ENCODE results near the gene MRI1.
A peak's percentile ranks its signal among the peaks of the same experiment; 100 is the strongest.

The MRI1 gene

DNA sequence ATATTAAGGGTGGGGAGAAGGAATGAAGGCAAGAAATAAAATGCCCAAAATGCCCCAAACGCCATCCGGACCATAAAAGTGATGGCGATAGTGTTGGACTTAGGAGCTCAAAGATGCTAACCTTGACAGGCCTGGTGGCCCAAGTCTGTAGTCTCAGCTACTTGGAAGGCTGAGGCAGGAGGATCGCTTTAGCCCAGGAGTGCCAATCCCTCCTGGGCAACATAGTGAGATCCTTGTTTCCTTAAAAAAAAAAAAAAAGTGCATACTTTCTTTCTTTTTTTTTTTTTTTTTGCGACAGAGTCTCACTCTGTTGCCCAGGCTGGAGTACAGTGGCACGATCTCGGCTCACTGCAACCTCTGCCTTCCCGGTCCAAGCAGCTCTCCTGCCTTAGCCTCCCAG, 32.0 kb upstream of the MRI1 start:
- Histone ChIP-seq H3K27me3 (ENCODE audit: insufficient read depth, poor library complexity, severe bottlenecking) (no peaks in the 10 kb centered on the region), H3K4me1 (ENCODE audit: insufficient read depth, poor library complexity, severe bottlenecking) (peaks cover 10% of the 10 kb centered on the region), H3K9me3 (ENCODE audit: severe bottlenecking) (no peaks in the 10 kb centered on the region), H3K36me3 (ENCODE audit: low read depth) (0 out of 2 replicates have a peak, but pooled peaks cover 8% of the 10 kb centered on the region), H3K27ac (ENCODE audit: poor library complexity, severe bottlenecking) (peak overlapping the region; percentile 96), H3K4me3 (ENCODE audit: severe bottlenecking) (peak overlapping the region; percentile 45)
- no peak for DNase-seq (ENCODE audit: low spot score)
- ATAC-seq (ENCODE audit: low read depth): no peak
- no peak for TF ChIP-seq CTCF (IDR thresholded peaks at IDR 0.05; ENCODE audit: poor library complexity, severe bottlenecking)

- no peaks in the 10 kb centered on the region for H3K9me3 ChIP-seq (ENCODE audit: severe bottlenecking)
- no peaks in the 10 kb centered on the region for H3K27me3 ChIP-seq (ENCODE audit: insufficient read depth, poor library complexity, severe bottlenecking)
- DNase-seq (ENCODE audit: low spot score) (no peak), ATAC-seq (ENCODE audit: low read depth) (no peak)
- 0 out of 2 replicates have a peak, but pooled peaks cover 8% of the 10 kb centered on the region for H3K36me3 ChIP-seq (ENCODE audit: low read depth)
- no peak overlapping the region for H3K4me3 ChIP-seq (ENCODE audit: severe bottlenecking)
- H3K4me1 ChIP-seq (ENCODE audit: insufficient read depth, poor library complexity, severe bottlenecking): peaks cover 10% of the 10 kb centered on the region
- no peak for TF ChIP-seq CTCF (IDR thresholded peaks at IDR 0.05; ENCODE audit: poor library complexity, severe bottlenecking)
- H3K27ac ChIP-seq (ENCODE audit: poor library complexity, severe bottlenecking): no peak overlapping the region
These were observed 29.6 kb upstream of the MRI1 start for GRCh38 chr19:13734751-13735150.

DNA sequence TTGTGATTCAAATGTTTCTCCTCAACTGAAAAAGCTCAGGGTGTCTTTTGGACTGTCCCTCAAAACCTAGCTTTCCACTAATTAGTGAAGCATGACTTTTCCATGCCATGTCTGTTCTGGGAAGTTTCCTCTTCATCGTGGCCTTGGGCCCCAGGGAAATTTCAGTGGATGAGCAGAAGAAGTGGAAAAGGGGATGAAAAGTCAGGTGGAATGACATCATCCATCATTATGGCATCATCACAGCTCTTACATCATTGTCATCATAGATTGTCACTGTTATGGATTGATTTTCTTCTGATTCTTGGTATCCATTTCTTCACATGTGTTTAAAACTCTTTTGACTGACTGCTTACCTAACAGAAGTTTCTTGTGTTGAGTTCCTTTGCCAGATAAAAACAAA, 26.2 kb upstream of the MRI1 start:
- Histone ChIP-seq H3K9me3 (ENCODE audit: severe bottlenecking) (no peaks in the 10 kb centered on the region), H3K27me3 (ENCODE audit: insufficient read depth, poor library complexity, severe bottlenecking) (no peaks in the 10 kb centered on the region), H3K4me1 (ENCODE audit: insufficient read depth, poor library complexity, severe bottlenecking) (no peaks in the 10 kb centered on the region), H3K27ac (ENCODE audit: poor library complexity, severe bottlenecking) (no peak overlapping the region), H3K36me3 (ENCODE audit: low read depth) (0 out of 2 replicates have a peak, but pooled peaks cover 8% of the 10 kb centered on the region), H3K4me3 (ENCODE audit: severe bottlenecking) (no peak overlapping the region)
- DNase-seq (ENCODE audit: low spot score): no peak
- no peak for TF ChIP-seq CTCF (IDR thresholded peaks at IDR 0.05; ENCODE audit: poor library complexity, severe bottlenecking)
- ATAC-seq (ENCODE audit: low read depth): no peak

DNA sequence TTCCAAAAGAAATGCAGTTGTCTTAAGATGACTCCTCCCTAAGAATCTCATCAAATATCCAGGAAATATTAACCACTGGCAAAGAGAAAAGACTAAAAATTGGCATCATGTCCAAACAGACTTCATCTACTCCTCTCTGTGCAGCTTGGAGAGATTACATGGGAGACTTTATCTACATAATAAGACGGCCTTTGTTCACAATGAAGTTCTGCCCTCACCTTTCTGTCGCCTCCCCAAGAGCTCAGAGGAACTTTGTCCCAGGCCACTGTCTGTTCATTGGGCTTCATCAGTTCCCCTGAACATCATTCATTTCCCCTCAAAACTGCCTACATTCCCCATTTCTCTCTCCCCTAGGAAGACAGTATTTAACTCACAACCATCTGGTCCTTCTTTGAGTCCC, 22.4 kb upstream of the MRI1 start:
- Histone ChIP-seq H3K9me3 (ENCODE audit: severe bottlenecking) (no peaks in the 10 kb centered on the region), H3K27me3 (ENCODE audit: insufficient read depth, poor library complexity, severe bottlenecking) (no peaks in the 10 kb centered on the region), H3K36me3 (ENCODE audit: low read depth) (no peaks in the 10 kb centered on the region), H3K4me3 (ENCODE audit: severe bottlenecking) (no peak overlapping the region), H3K4me1 (ENCODE audit: insufficient read depth, poor library complexity, severe bottlenecking) (no peaks in the 10 kb centered on the region), H3K27ac (ENCODE audit: poor library complexity, severe bottlenecking) (no peak overlapping the region)
- DNase-seq (ENCODE audit: low spot score): no peak
- TF ChIP-seq CTCF (IDR thresholded peaks at IDR 0.05; ENCODE audit: poor library complexity, severe bottlenecking): no peak
- no peak for ATAC-seq (ENCODE audit: low read depth)

GRCh38 chr19:13742756-13743155, 21.6 kb upstream of the MRI1 start:
- Histone ChIP-seq H3K9me3 (ENCODE audit: severe bottlenecking) (no peaks in the 10 kb centered on the region), H3K4me1 (ENCODE audit: insufficient read depth, poor library complexity, severe bottlenecking) (no peaks in the 10 kb centered on the region), H3K4me3 (ENCODE audit: severe bottlenecking) (no peak overlapping the region), H3K36me3 (ENCODE audit: low read depth) (no peaks in the 10 kb centered on the region), H3K27ac (ENCODE audit: poor library complexity, severe bottlenecking) (no peak overlapping the region), H3K27me3 (ENCODE audit: insufficient read depth, poor library complexity, severe bottlenecking) (no peaks in the 10 kb centered on the region)
- ATAC-seq (ENCODE audit: low read depth) (peak; percentile 24; the same call in 1 of the 3 replicates), DNase-seq (ENCODE audit: low spot score) (no peak)
- no peak for TF ChIP-seq CTCF (IDR thresholded peaks at IDR 0.05; ENCODE audit: poor library complexity, severe bottlenecking)
